HG03045 (cell line): Measurements from ENCODE around the gene MOB3A.
"Not testable (repeated sequence)": the region's sequence is repeated elsewhere in the genome, so short reads cannot be mapped to it uniquely, and the experiment has no call there.

ENCODE experiments used
- ATAC-seq: cut with Tn5 transposase; IDR thresholded peaks from one replicate; pipeline ENCODE4 v1.9.1; 2021; ENCODE audit warnings: mild to moderate bottlenecking, moderate library complexity; ENCODE audit not compliant: unreplicated experiment

MOB3A gene

GRCh38 chr19:2109046-2109864 is 13.1 kb upstream of the MOB3A start:
- ATAC-seq, result no peak

GRCh38 chr19:2108251-2109016 is 12.3 kb upstream of the MOB3A start:
- ATAC-seq, result no peak

- ATAC-seq, result no peak
Measured at GRCh38 chr19:2103045-2103707, 7.0 kb upstream of the MOB3A start.

- no peak for ATAC-seq
Measured at GRCh38 chr19:2101417-2102335, 5.5 kb upstream of the MOB3A start.

GRCh38 chr19:2100719-2101061 is 4.6 kb upstream of the MOB3A start:
- no peak for ATAC-seq

DNA sequence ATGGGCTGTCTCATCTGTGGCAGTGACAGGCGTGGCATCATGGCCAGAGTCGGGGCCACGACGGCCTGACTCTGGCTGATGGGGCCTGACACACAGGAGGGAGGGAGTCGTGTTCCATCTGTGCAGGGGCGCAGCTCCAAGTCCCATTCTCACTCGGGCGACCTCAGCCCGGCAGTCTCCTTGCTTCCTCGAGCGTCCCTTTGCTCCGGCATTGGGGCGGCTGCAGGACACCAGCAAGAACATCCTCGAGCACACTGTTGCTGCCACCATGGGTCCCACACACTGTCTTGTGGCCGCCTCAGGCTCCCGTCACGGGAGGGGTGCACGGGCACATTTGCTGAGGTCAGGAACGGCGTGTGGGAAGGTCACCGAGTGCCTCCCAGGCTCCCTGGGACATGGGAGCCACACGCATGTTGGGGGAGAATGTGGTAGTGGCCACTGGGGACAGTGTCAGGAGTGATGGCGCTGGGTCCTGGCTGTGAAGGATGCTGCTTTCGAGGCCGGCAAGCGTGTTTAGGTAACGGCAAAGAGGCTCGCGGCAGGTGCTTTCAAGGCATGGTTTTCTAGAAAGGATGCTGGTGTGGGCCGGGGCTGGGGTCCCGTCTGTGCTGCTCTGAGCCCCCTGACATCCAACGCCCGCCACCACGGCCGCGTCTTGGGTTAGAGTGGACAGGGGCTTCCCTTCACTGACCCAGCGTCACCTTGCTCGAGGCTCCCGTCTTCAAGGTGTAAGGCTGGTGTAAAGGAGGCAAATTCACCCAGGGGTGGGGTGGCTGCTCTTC is 4.0 kb upstream of the MOB3A start:
- no peak for ATAC-seq

GRCh38 chr19:2099054-2099501 is 3.0 kb upstream of the MOB3A start:
- ATAC-seq, result no peak

DNA sequence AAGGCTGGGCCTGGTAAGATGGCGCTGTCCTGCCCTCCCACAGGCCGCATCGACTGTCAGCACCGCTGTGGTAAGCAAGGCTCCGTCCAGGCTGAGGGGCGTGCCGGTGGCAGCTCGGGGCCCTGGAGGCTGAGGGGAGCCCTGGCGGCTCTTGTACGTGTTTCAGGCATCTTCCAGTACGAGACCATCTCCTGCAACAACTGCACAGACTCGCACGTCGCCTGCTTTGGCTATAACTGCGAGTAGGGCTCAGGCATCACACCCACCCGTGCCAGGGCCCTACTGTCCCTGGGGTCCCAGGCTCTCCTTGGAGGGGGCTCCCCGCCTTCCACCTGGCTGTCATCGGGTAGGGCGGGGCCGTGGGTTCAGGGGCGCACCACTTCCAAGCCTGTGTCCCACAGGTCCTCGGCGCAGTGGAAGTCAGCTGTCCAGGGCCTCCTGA is 1.8 kb upstream of the MOB3A start:
- ATAC-seq, result no peak

DNA sequence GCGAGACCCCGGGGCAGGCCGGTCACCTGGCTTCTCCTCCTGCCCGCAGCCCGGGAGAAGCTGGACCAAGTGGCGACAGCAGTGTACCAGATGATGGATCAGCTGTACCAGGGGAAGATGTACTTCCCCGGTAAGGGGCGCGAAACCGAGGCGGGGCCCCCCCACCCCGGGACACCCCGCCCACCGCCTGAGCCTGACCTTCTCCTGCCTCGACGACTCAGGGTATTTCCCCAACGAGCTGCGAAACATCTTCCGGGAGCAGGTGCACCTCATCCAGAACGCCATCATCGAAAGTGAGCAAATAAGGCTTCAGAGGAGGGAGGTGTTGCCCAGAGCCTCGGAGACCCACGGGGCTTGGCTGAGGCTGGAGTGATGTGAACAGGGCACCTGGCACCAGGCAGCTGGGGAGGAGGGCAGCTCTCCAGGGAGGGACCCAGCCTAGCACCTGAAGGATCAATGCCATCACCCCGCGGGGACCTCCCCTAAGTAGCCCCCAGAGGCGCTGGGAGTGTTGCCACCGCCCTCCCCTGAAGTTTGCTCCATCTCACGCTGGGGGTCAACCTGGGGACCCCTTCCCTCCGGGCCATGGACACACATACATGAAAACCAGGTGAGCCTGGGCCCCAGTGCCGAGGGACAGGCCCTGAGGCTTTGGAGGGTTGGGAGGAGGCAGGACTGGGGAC is 1.2 kb upstream of the MOB3A start:
- ATAC-seq, result peak; percentile 2

GRCh38 chr19:2096480-2097202 is 515 bp upstream of the MOB3A start, which contains the start of gene IZUMO4:
IZUMO4 (plus strand) TSS chr19:2096915; CDS start chr19:2096946, 31 bp downstream.
- peak; percentile 67 for ATAC-seq

GRCh38 chr19:2091926-2092525 is 4.1 kb downstream of the MOB3A start:
- ATAC-seq, result not testable (repeated sequence)

- no peak for ATAC-seq
Measured at GRCh38 chr19:2089727-2090053, 6.4 kb downstream of the MOB3A start.

- no peak for ATAC-seq
Measured at GRCh38 chr19:2089001-2089711, 7.0 kb downstream of the MOB3A start.

GRCh38 chr19:2087621-2088100 is 8.5 kb downstream of the MOB3A start:
- no peak for ATAC-seq

GRCh38 chr19:2086695-2087620 is 9.2 kb downstream of the MOB3A start:
- not testable (repeated sequence) for ATAC-seq

GRCh38 chr19:2084993-2085720 is 11.0 kb downstream of the MOB3A start:
- peak; percentile 35 for ATAC-seq
